ENCODE data around the gene SPAG17.

- no peak for TF ChIP-seq CTCF (conservative IDR thresholded peaks at IDR 0.05; ENCODE audit: low read depth, low read length)
- no peak for TF ChIP-seq EZH2 (IDR thresholded peaks at IDR 0.05; ENCODE audit: low read length, unreplicated experiment)
Observed at GRCh38 chr1:117904485-117904884, 280.5 kb downstream of the SPAG17 start.
